ENCODE results near the gene LRP6.

DNA sequence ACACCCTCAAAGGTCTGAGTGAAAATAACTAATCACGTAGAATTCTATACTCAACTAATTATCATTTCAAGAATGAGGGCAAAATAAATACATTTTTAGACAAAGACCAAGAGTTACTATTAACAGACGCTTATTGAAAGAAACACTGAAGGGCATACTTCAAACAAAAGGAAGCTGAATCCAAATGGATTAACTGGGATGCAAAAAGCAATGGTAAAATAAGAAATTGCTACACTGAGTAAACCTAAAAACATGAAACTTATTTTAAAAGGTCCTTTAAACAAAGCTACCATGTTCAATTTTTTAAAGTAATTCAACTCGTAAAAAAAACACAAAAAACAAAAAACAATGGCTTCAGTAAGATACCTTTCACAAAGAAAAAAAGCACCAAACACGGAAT is 28.2 kb downstream of the LRP6 start:
- TF ChIP-seq, protein P1, sequence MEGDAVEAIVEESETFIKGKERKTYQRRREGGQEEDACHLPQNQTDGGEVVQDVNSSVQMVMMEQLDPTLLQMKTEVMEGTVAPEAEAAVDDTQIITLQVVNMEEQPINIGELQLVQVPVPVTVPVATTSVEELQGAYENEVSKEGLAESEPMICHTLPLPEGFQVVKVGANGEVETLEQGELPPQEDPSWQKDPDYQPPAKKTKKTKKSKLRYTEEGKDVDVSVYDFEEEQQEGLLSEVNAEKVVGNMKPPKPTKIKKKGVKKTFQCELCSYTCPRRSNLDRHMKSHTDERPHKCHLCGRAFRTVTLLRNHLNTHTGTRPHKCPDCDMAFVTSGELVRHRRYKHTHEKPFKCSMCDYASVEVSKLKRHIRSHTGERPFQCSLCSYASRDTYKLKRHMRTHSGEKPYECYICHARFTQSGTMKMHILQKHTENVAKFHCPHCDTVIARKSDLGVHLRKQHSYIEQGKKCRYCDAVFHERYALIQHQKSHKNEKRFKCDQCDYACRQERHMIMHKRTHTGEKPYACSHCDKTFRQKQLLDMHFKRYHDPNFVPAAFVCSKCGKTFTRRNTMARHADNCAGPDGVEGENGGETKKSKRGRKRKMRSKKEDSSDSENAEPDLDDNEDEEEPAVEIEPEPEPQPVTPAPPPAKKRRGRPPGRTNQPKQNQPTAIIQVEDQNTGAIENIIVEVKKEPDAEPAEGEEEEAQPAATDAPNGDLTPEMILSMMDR (IDR thresholded peaks at IDR 0.05; ENCODE audit: low read depth, low read length, poor library complexity, severe bottlenecking), result no peak
- TF ChIP-seq EZH2phosphoT487 (IDR thresholded peaks at IDR 0.05; ENCODE audit: borderline replicate concordance, low read length), result no peak
